ENCODE data around the gene EIF4A3.

DNA sequence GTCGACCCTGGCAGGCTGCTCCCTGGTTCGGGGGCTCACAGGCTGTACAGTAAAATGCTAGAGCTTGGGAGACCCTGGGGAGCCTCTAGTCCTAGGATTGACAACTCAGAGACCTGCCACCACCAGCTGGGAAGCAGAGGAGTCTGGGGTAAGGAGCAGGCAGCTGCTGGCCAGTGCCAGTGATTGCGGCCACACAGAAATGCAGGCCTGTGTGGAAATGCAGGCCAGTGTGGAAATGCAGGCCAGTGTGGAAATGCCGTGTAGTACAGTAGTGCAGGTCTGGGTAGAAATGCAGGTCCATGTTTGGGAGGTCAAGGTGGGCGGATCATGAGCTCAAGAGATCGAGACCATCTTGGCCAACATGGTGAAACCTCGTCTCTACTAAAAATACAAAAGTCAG lies 49.7 kb upstream of the EIF4A3 start:
- TF ChIP-seq, protein P1, sequence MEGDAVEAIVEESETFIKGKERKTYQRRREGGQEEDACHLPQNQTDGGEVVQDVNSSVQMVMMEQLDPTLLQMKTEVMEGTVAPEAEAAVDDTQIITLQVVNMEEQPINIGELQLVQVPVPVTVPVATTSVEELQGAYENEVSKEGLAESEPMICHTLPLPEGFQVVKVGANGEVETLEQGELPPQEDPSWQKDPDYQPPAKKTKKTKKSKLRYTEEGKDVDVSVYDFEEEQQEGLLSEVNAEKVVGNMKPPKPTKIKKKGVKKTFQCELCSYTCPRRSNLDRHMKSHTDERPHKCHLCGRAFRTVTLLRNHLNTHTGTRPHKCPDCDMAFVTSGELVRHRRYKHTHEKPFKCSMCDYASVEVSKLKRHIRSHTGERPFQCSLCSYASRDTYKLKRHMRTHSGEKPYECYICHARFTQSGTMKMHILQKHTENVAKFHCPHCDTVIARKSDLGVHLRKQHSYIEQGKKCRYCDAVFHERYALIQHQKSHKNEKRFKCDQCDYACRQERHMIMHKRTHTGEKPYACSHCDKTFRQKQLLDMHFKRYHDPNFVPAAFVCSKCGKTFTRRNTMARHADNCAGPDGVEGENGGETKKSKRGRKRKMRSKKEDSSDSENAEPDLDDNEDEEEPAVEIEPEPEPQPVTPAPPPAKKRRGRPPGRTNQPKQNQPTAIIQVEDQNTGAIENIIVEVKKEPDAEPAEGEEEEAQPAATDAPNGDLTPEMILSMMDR (IDR thresholded peaks at IDR 0.05), result no peak
- no peak for TF ChIP-seq POLR2AphosphoS5 (IDR thresholded peaks at IDR 0.05)
- TF ChIP-seq POLR2A (IDR thresholded peaks at IDR 0.05), result no peak
